Endodermal cell (in vitro differentiated cells): ENCODE data around the gene SMARCA5. TPM values are rescaled to one million over a fixed set of nuclear protein-coding genes. Genes with fewer than 3 reads are reported as not detected.

ENCODE experiments used
- DNase-seq: peaks from one replicate; pipeline ENCODE4 v3.0.0-alpha.2; 2017
- H3K27ac ChIP-seq: 2 replicates; pipeline ENCODE4 v1.5.1; 2013; ENCODE audit warnings: mild to moderate bottlenecking, low read depth, low read length, moderate library complexity
- H3K27me3 ChIP-seq: 2 replicates; pipeline ENCODE4 v1.6.1; 2013; ENCODE audit warnings: mild to moderate bottlenecking, low read length, moderate library complexity; ENCODE audit not compliant: insufficient read depth, control insufficient read depth, poor library complexity, severe bottlenecking
- H3K36me3 ChIP-seq: 2 replicates; pipeline ENCODE4 v1.7.0; 2013; ENCODE audit warnings: mild to moderate bottlenecking, low read length, moderate library complexity; ENCODE audit not compliant: control insufficient read depth, insufficient read depth
- H3K4me1 ChIP-seq: one replicate; pipeline ENCODE4 v1.7.0; 2013; ENCODE audit warnings: low read length; ENCODE audit not compliant: control insufficient read depth, insufficient read depth
- H3K4me3 ChIP-seq: 2 replicates; pipeline ENCODE4 v1.5.1; 2013; ENCODE audit warnings: mild to moderate bottlenecking, low read length, moderate library complexity
- H3K9ac ChIP-seq: 2 replicates; pipeline ENCODE4 v1.6.1; 2013; ENCODE audit warnings: mild to moderate bottlenecking, low read length, moderate library complexity; ENCODE audit not compliant: poor library complexity, severe bottlenecking; ENCODE audit errors: extremely low read depth
- H3K9me3 ChIP-seq: 2 replicates; pipeline ENCODE4 v1.6.1; 2013; ENCODE audit warnings: mild to moderate bottlenecking, low read length, moderate library complexity; ENCODE audit not compliant: control insufficient read depth
- H3K27ac Mint-ChIP-seq: 2 replicates; pipeline ENCODE4 v1.8.0; 2020; ENCODE audit warnings: mixed read lengths
- H3K27me3 Mint-ChIP-seq: 2 replicates; pipeline ENCODE4 v1.8.0; 2021; ENCODE audit warnings: mild to moderate bottlenecking, mixed read lengths; ENCODE audit not compliant: insufficient read depth
- H3K36me3 Mint-ChIP-seq: 2 replicates; pipeline ENCODE4 v1.8.0; 2020; ENCODE audit warnings: low read depth, mixed read lengths
- H3K4me1 Mint-ChIP-seq: 2 replicates; pipeline ENCODE4 v1.8.0; 2020; ENCODE audit warnings: mixed read lengths
- H3K4me3 Mint-ChIP-seq: 2 replicates; pipeline ENCODE4 v1.8.0; 2020; ENCODE audit warnings: mild to moderate bottlenecking, moderate library complexity, mixed read lengths
- H3K9me3 Mint-ChIP-seq: 2 replicates; pipeline ENCODE4 v1.8.0; 2020; ENCODE audit warnings: mild to moderate bottlenecking, mixed read lengths
- CTCF ChIP-seq: fragments of 200-600 bp; sonication (generic); conservative IDR thresholded peaks from 2 replicates; pipeline ENCODE4 v1.5.0; 2021; ENCODE audit warnings: antibody characterized with exemption, mild to moderate bottlenecking
- WGBS, 2 experiments: methylation state at CpG; one replicate each; pipeline versions ENCODE4 v1.1.5 to v1.1.7; 2013; ENCODE audit warnings: missing lambda C conversion rate in 2 of 2, mixed read lengths in 1 of 2; ENCODE audit not compliant: insufficient coverage in 1 of 2, insufficient read length in 1 of 2; 5-methylcytosine and 5-hydroxymethylcytosine counted together
- total RNA-seq, 2 donors: library from RNA; stranded (reverse); fragmentation: NEBNext Ultra II Directional in 1 of 2; extraction: Animal tissue kit (Norgen Biotek cat#: 25700) in 1 of 2; gene quantifications; 2 replicates in 1 of 2; 3 replicates in 1 of 2; pipeline ENCODE4 v1.2.1, GENCODE V29; 2021

The SMARCA5 gene
- total RNA-seq, 2 donors from 2014 or later = 91.0 to 95.4 TPM

- Mint-ChIP-seq H3K4me3 (peak overlapping the region; percentile 93), H3K36me3 (peaks cover 20% of the 10 kb centered on the region), H3K27ac (peak overlapping the region; percentile 98), H3K4me1 (peaks cover 25% of the 10 kb centered on the region), H3K9me3 (no peaks in the 10 kb centered on the region), H3K27me3 (no peaks in the 10 kb centered on the region)
- peak overlapping the region; percentile 99 for H3K4me3 ChIP-seq
- no peaks in the 10 kb centered on the region for H3K4me1 ChIP-seq
- peaks cover 20% of the 10 kb centered on the region for H3K36me3 ChIP-seq
- peak overlapping the region; percentile 98 for H3K27ac ChIP-seq
- peak overlapping the region; percentile 93 for H3K9ac ChIP-seq
- no peak for TF ChIP-seq CTCF
- DNase-seq = no peak
- H3K27me3 ChIP-seq = no peaks in the 10 kb centered on the region
- H3K9me3 ChIP-seq = no peaks in the 10 kb centered on the region
- WGBS, 2 experiments = 1% methylated on average over 18 of the region's 18 CpGs; no CpG with 5 or more reads in 1 of the 2 experiments
These were observed 556 bp upstream of the SMARCA5 start for GRCh38 chr4:143512978-143513313.

GRCh38 chr4:143514169-143514495 is 630 bp downstream of the SMARCA5 start:
- H3K4me3 Mint-ChIP-seq = peak overlapping the region; percentile 93
- Histone ChIP-seq H3K4me1 (no peaks in the 10 kb centered on the region), H3K27me3 (no peaks in the 10 kb centered on the region), H3K9ac (peak overlapping the region; percentile 93), H3K27ac (peak overlapping the region; percentile 98), H3K36me3 (peaks cover 32% of the 10 kb centered on the region), H3K9me3 (no peaks in the 10 kb centered on the region), H3K4me3 (peak overlapping the region; percentile 99)
- WGBS, 2 experiments = 0% methylated on average over 11 to 13 of the region's 13 CpGs
- DNase-seq = no peak
- no peak for TF ChIP-seq CTCF
- H3K36me3 Mint-ChIP-seq = peaks cover 29% of the 10 kb centered on the region
- H3K27me3 Mint-ChIP-seq = no peaks in the 10 kb centered on the region
- peak overlapping the region; percentile 98 for H3K27ac Mint-ChIP-seq
- H3K9me3 Mint-ChIP-seq = no peaks in the 10 kb centered on the region
- H3K4me1 Mint-ChIP-seq = peaks cover 26% of the 10 kb centered on the region

GRCh38 chr4:143514497-143514896 is 995 bp downstream of the SMARCA5 start:
- peak overlapping the region; percentile 93 for H3K4me3 Mint-ChIP-seq
- no peaks in the 10 kb centered on the region for H3K27me3 Mint-ChIP-seq
- H3K36me3 Mint-ChIP-seq = peaks cover 33% of the 10 kb centered on the region

More at GRCh38 chr4:143514497-143514896, 995 bp downstream of the SMARCA5 start:
- Histone ChIP-seq H3K4me1 (no peaks in the 10 kb centered on the region), H3K27ac (peak overlapping the region; percentile 98), H3K36me3 (peaks cover 36% of the 10 kb centered on the region), H3K4me3 (peak overlapping the region; percentile 99), H3K9me3 (no peaks in the 10 kb centered on the region), H3K27me3 (no peaks in the 10 kb centered on the region), H3K9ac (peak overlapping the region; percentile 93)
- WGBS, 2 experiments = 0% methylated on average over 2 to 18 of the region's 18 CpGs
- H3K27ac Mint-ChIP-seq = peak overlapping the region; percentile 98
- H3K9me3 Mint-ChIP-seq = no peaks in the 10 kb centered on the region
- peak; percentile 80 for DNase-seq
- H3K4me1 Mint-ChIP-seq = peaks cover 26% of the 10 kb centered on the region
- TF ChIP-seq CTCF = no peak
